Hair follicle dermal papilla cell (primary cell): Measurements from ENCODE around the gene ANGPTL4. TPM values are rescaled to one million over a fixed set of nuclear protein-coding genes. Genes with fewer than 3 reads are reported as not detected.

Experiments
- small RNA-seq: library from RNA; depleted of rRNA; stranded (forward); fragments of <200 nt; gene quantifications from one replicate; pipeline ENCODE3, GENCODE V24; 2012
- total RNA-seq: library from RNA; depleted of rRNA; stranded (reverse); fragments of >200 nt; gene quantifications from 2 replicates; pipeline ENCODE4 v1.2.3, GENCODE V29; 2012

The ANGPTL4 gene, protein sequence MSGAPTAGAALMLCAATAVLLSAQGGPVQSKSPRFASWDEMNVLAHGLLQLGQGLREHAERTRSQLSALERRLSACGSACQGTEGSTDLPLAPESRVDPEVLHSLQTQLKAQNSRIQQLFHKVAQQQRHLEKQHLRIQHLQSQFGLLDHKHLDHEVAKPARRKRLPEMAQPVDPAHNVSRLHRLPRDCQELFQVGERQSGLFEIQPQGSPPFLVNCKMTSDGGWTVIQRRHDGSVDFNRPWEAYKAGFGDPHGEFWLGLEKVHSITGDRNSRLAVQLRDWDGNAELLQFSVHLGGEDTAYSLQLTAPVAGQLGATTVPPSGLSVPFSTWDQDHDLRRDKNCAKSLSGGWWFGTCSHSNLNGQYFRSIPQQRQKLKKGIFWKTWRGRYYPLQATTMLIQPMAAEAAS
- 1.2 and 4.4 TPM in 2 replicates for total RNA-seq

DNA sequence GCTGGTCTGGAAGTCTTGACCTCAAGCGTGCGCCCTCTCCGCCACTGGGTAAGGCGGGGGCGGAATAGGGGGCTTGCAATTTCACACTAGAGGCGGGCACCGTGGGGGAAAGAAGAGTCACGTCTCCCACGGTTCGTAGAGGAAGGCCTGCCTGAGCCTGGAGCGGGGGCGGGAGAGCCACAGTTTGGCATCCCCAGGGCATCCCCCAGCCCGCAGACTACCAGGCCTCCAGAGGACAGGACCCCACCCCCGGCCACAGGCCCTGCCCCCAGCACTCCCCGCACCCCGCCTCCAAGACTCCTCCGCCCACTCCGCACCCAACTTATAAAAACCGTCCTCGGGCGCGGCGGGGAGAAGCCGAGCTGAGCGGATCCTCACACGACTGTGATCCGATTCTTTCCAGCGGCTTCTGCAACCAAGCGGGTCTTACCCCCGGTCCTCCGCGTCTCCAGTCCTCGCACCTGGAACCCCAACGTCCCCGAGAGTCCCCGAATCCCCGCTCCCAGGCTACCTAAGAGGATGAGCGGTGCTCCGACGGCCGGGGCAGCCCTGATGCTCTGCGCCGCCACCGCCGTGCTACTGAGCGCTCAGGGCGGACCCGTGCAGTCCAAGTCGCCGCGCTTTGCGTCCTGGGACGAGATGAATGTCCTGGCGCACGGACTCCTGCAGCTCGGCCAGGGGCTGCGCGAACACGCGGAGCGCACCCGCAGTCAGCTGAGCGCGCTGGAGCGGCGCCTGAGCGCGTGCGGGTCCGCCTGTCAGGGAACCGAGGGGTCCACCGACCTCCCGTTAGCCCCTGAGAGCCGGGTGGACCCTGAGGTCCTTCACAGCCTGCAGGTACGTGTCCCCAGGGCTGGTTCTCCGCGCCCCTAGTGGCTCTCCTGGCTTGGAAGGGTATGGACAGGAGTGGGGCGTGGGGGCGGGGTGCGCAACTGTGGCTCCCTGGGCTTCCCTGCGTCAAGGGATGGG is at the start of gene ANGPTL4:
Gene ANGPTL4, plus strand, starts transcription at position 353 of the 969 bp plus-strand sequence. Its CDS starts 167 bp downstream, at position 520.

DNA sequence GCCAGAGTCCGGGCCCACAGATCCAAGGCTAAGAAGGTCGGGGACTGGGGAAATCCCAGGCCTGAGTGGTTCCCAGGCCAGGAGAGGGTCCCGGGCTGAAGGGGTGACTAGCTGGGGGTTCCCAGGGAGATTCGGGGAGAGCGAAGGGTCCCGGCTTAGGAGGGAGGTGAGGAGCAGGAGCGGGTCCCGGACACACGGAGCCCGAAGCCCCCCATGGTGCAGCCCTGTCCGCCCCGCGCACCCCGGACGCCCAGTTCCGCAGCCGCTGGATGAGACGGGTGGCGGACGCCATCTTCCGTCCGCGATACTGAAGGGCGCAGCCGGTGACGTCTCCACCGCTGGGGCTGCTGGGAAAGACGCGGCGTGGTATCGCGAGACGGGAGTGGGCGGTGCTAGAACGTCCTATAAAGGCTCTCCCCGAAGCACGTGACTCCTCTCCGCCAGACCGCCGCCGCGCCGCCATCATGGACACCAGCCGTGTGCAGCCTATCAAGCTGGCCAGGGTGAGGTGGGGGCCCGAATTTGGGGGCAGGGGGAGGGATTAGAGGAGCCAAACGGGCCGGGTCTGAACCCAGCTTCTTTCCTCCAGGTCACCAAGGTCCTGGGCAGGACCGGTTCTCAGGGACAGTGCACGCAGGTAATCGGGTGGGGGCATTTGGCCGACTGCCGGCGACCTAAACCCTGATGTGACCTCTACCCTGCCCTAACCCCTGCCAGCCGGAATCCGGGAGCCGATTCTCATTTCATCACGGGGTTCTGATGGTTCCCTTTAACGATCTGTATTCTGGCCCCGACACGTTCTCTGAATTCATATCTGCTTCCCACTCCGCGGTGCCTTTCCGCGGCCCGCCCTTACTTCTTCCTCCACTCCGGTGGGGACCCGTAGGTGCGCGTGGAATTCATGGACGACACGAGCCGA is 42.6 kb upstream of the ANGPTL4 start, which contains the start of the genes NDUFA7 and RPS28:
Gene NDUFA7, minus strand, starts transcription at position 309 of the 919 bp plus-strand sequence. Its CDS starts 17 bp downstream, at position 292.
Gene RPS28, plus strand, starts transcription at position 430 of the 919 bp plus-strand sequence. Its CDS starts 35 bp downstream, at position 465.

DNA sequence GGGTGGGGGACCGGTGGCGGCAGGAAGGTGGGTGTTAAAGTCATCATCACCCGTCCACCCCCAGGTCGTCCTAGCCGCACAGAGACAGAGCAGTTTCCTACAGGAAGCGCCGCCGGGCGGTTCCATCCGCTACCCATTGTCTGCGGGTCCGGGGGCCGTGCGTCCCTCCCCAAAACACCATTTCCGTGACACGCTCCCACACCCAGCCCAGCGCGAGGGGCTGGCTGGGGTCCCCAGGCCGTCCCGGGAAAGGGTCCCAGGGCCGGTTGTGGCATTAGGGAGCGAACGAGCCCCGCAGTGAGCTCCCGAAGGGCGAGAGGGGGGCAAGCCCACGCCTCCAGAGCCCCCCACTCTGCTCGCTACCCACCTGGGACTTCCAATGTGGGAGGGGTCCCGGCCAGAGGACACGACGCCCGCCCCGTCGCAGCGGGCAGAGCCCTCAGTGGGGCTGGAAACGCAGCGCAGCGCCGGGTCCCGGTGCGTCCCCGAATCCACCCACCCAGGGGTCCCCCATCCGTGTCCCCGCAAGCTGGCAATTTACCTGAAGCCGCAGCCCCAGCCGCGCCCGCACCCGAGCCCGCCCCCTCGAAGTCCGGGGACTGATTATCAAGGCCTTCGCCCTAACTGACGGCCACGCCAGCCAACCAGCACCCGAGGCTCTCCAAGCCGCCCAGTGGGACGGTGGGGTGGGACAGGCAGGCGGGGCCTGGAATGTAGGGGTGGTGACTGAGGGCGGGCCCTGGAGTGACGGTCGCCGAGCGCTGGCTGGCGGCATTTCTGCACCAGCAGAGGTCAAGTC is 21.1 kb upstream of the ANGPTL4 start, which contains the start of gene KANK3:
Gene KANK3, minus strand, starts transcription at position 579 of the 799 bp plus-strand sequence. CDS start 5,434 bp downstream, outside the sequence.

DNA sequence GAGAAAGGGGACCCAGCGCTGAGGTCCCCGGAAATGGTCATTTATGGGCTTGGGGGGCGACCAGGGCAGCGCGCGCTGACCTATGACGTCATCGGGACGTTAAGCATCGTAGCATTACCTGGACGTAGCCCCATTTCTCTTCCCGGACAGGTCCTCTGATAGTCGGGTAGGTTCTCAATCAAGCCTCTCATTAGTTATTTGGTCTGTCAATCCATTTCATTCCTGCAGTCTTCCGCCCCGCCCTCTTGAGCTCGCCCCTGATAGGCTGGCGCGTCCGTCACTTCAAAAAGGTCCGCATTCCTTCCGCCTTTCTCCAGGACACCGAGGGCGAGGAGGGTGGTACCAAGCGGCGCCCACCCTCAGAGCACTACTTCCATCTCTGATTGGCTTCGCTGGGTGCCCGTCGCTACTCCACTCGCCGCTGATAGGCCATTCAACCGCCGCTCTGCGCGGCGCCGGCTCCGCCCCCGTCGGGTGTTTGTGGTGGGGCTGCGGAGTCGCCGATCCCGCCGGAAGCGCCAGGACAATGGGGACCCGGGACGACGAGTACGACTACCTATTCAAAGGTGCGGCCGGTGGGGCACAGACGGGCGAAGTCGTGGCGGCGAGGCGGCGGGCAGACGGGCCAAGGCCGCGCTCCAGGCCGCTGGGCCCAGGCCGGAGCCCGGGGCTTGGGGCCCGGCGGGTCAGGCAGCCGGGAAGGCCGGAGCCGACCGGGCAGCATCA is 26.1 kb downstream of the ANGPTL4 start, which contains the start of gene RAB11B:
Gene RAB11B, plus strand, starts transcription at position 470 of the 726 bp plus-strand sequence. Its CDS starts 57 bp downstream, at position 527.

DNA sequence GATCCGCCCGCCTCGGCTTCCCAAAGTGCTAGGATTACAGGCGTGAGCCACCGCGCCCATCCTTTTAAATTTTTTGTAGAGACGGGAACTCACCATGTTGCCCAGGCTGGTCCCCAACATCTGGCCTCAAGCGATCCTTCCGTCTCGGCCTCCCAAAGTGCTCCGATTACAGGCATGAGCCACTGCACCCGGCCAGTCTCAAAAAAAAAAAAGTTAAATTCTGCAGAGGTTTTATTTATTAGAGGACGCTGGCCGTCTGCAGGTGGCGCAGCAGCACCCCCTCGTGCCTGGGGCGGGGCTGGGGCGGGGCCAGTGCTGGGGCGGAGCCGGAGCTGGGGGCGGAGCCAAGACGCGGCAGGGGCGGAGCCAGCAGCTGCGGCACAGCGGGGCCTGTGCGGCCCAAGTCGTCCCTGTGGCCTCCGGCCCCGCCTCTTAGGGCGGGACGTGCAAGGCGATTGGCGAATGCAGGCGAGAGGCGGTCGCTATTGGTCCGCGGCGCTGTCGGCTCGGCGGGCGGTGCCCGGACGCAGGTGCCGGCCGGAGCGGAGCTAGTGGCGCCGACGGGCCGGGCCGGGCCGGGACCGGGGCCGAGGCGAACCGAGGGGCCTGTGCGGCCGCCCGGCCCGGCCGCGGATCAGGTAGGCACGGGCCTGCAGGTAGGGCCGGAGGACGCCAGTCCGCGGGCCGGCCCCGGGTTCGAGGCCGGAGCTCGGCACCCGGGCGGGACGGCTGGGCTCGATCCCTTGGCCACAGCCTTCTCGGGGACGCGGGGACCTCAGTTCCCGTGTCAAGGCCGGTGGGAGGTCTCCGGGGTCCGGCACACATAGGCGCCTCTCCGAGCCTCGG is 49.1 kb downstream of the ANGPTL4 start, which contains the start of gene MARCHF2:
Gene MARCHF2, plus strand, starts transcription at position 523 of the 846 bp plus-strand sequence. CDS start 8,536 bp downstream, outside the sequence.

Small RNA genes lying within 50 kb of the gene (small RNA-seq; reads per million reads assigned to genes)
- not detected for gene MIR4999

Other genes with a start within 250 kb of the ANGPTL4 start
- gene FBN3, start 214.6 kb upstream of the ANGPTL4 start, total RNA-seq = not detected in 2 replicates
- 1.8 and 1.9 TPM in 2 replicates for gene CERS4, start 154.8 kb upstream of the ANGPTL4 start, total RNA-seq
- 18.2 and 24.7 TPM in 2 replicates for gene CD320, start 55.8 kb upstream of the ANGPTL4 start, total RNA-seq
- 5.7 and 20.6 TPM in 2 replicates for gene NDUFA7, start 42.8 kb upstream of the ANGPTL4 start, total RNA-seq
- 66.5 and 96.5 TPM in 2 replicates for gene RPS28, start 42.7 kb upstream of the ANGPTL4 start, total RNA-seq
- 0.16 and 0.61 TPM in 2 replicates for gene KANK3, start 20.9 kb upstream of the ANGPTL4 start, total RNA-seq
- 23.3 and 26.8 TPM in 2 replicates for gene RAB11B, start 26.2 kb downstream of the ANGPTL4 start, total RNA-seq
- 82.6 and 90.2 TPM in 2 replicates for gene MARCHF2, start 49.1 kb downstream of the ANGPTL4 start, total RNA-seq
- gene HNRNPM, start 80.8 kb downstream of the ANGPTL4 start, total RNA-seq = 36.7 and 37.2 TPM in 2 replicates
- 0.12 and 0.32 TPM in 2 replicates for gene PRAM1, start 138.5 kb downstream of the ANGPTL4 start, total RNA-seq
- gene ZNF414, start 150.0 kb downstream of the ANGPTL4 start, total RNA-seq = 5.2 and 7.7 TPM in 2 replicates
- 0.85 and 2.8 TPM in 2 replicates for gene MYO1F, start 213.3 kb downstream of the ANGPTL4 start, total RNA-seq
- gene ADAMTS10, start 246.6 kb downstream of the ANGPTL4 start, total RNA-seq = 21.5 and 31.0 TPM in 2 replicates